ENCODE measurements around the gene NUFIP2. TPM values are rescaled to one million over a fixed set of nuclear protein-coding genes. Genes with fewer than 3 reads are reported as not detected.
"Not testable (repeated sequence)": the region's sequence is repeated elsewhere in the genome, so short reads cannot be mapped to it uniquely, and the experiment has no call there.

NUFIP2 gene
- total RNA-seq, 1 donor from 2014 or later: 35.8 TPM

- TF ChIP-seq CTCF (IDR thresholded peaks at IDR 0.05; ENCODE audit: insufficient read depth, low read length, poor library complexity, severe bottlenecking): no peak
- Histone ChIP-seq H3K36me3 (ENCODE audit: control insufficient read depth, insufficient read depth, low read length) (peaks cover 7% of the 10 kb centered on the region), H3K27me3 (ENCODE audit: control insufficient read depth, insufficient read depth, low read length) (no peaks in the 10 kb centered on the region), H3K4me3 (ENCODE audit: low read depth, low read length) (no peak overlapping the region)
- DNase-seq (ENCODE audit: low read depth): no peak
Measured at GRCh38 chr17:29283961-29284360, 10.0 kb downstream of the NUFIP2 start.

- Histone ChIP-seq H3K36me3 (ENCODE audit: control insufficient read depth, insufficient read depth, low read length) (peaks cover 5% of the 10 kb centered on the region), H3K4me3 (ENCODE audit: low read depth, low read length) (no peak overlapping the region), H3K27me3 (ENCODE audit: control insufficient read depth, insufficient read depth, low read length) (no peaks in the 10 kb centered on the region)
- DNase-seq (ENCODE audit: low read depth): no peak
- no peak for TF ChIP-seq CTCF (IDR thresholded peaks at IDR 0.05; ENCODE audit: insufficient read depth, low read length, poor library complexity, severe bottlenecking)
Measured at GRCh38 chr17:29283496-29283895, 10.5 kb downstream of the NUFIP2 start.

- Histone ChIP-seq H3K36me3 (ENCODE audit: control insufficient read depth, insufficient read depth, low read length) (no peaks in the 10 kb centered on the region), H3K27me3 (ENCODE audit: control insufficient read depth, insufficient read depth, low read length) (no peaks in the 10 kb centered on the region), H3K4me3 (ENCODE audit: low read depth, low read length) (no peak overlapping the region)
- no peak for TF ChIP-seq CTCF (IDR thresholded peaks at IDR 0.05; ENCODE audit: insufficient read depth, low read length, poor library complexity, severe bottlenecking)
- DNase-seq (ENCODE audit: low read depth): no peak
Measured at GRCh38 chr17:29279397-29280070, 14.4 kb downstream of the NUFIP2 start.

GRCh38 chr17:29278692-29279091 is 15.3 kb downstream of the NUFIP2 start:
- TF ChIP-seq CTCF (IDR thresholded peaks at IDR 0.05; ENCODE audit: insufficient read depth, low read length, poor library complexity, severe bottlenecking): no peak
- H3K36me3 ChIP-seq (ENCODE audit: control insufficient read depth, insufficient read depth, low read length): no peaks in the 10 kb centered on the region

GRCh38 chr17:29273924-29274323 is 20.0 kb downstream of the NUFIP2 start:
- Histone ChIP-seq H3K36me3 (ENCODE audit: control insufficient read depth, insufficient read depth, low read length) (no peaks in the 10 kb centered on the region), H3K27me3 (ENCODE audit: control insufficient read depth, insufficient read depth, low read length) (no peaks in the 10 kb centered on the region), H3K4me3 (ENCODE audit: low read depth, low read length) (no peak overlapping the region)
- DNase-seq (ENCODE audit: low read depth): no peak
- TF ChIP-seq CTCF (IDR thresholded peaks at IDR 0.05; ENCODE audit: insufficient read depth, low read length, poor library complexity, severe bottlenecking): no peak

More at GRCh38 chr17:29278692-29279091, 15.3 kb downstream of the NUFIP2 start:
- DNase-seq (ENCODE audit: low read depth): no peak
- no peaks in the 10 kb centered on the region for H3K27me3 ChIP-seq (ENCODE audit: control insufficient read depth, insufficient read depth, low read length)
- no peak overlapping the region for H3K4me3 ChIP-seq (ENCODE audit: low read depth, low read length)

- not testable (repeated sequence) for H3K36me3 ChIP-seq (ENCODE audit: control insufficient read depth, insufficient read depth, low read length); H3K27me3 ChIP-seq (ENCODE audit: control insufficient read depth, insufficient read depth, low read length); DNase-seq (ENCODE audit: low read depth); H3K4me3 ChIP-seq (ENCODE audit: low read depth, low read length)
Measured at GRCh38 chr17:29271980-29272379, 22.0 kb downstream of the NUFIP2 start.

Data from kidney epithelial cell (primary cell).